GM12878 (cell line): ENCODE data around the gene ARHGAP27. TPM values are rescaled to one million over a fixed set of nuclear protein-coding genes. Genes with fewer than 3 reads are reported as not detected.
"Not testable (repeated sequence)": the region's sequence is repeated elsewhere in the genome, so short reads cannot be mapped to it uniquely, and the experiment has no call there.

Experiments
- ATAC-seq: fragments of 200-7000 bp; cut with Tn5 transposase; 3 replicates; pipeline ENCODE4 v1.9.1; 2020; ENCODE audit warnings: mild to moderate bottlenecking, moderate library complexity
- BruUV-seq: library from RNA; stranded (reverse); fragments of 400-500 nt; replicated peaks from 2 replicates; lab custom pipeline; 2021; lab: Mats Ljungman, UMichigan
- CTCF ChIA-PET: fragments of 300-600 bp; sonication (Branson Sonifier 250); formaldehyde crosslinking; extraction: SDS; loops from one replicate; lab custom pipeline; 2021; ENCODE audit warnings: inconsistent platforms; lab: Yijun Ruan, JAX
- POLR2A ChIA-PET: fragments of 350-600 bp; formaldehyde crosslinking; extraction: SDS; loops from one replicate; lab custom pipeline; 2021; ENCODE audit warnings: inconsistent platforms; lab: Charles Lee
- RAD21 ChIA-PET: fragments of 300-600 bp; sonication (Branson Sonifier 250); formaldehyde crosslinking; loops from one replicate; lab custom pipeline; 2023; ENCODE audit warnings: antibody characterized with exemption; ENCODE audit not compliant: unreplicated experiment; lab: Charles Lee
- SMC1A ChIA-PET: fragments of 300-600 bp; sonication (Branson Sonifier 250); formaldehyde crosslinking; loops from one replicate; lab custom pipeline; 2023; ENCODE audit not compliant: unreplicated experiment, uncharacterized antibody; lab: Charles Lee
- DNase-seq: peaks from one replicate; pipeline ENCODE4 v3.0.0-alpha.2; 2011; ENCODE audit warnings: low read depth, low spot score
- FAIRE-seq: peaks from 3 replicates; lab custom pipeline; 2011; peaks lifted over from hg19 to GRCh38; lab: Jason Lieb, UNC
- H2AFZ ChIP-seq: 2 replicates; pipeline ENCODE4 v1.6.0; 2011; ENCODE audit warnings: low read depth, low read length, control low read depth; ENCODE audit not compliant: control insufficient read depth
- H3K27ac ChIP-seq: 2 replicates; pipeline ENCODE4 v1.5.1; 2011; ENCODE audit warnings: control low read depth; ENCODE audit not compliant: control insufficient read depth, insufficient read depth
- H3K27me3 ChIP-seq, 2 experiments: replicated peaks in 1 of 2; 2 replicates each; pipeline versions ENCODE4 v1.6.0 to v1.6.1; 2011; ENCODE audit warnings: low read length in 1 of 2; ENCODE audit not compliant: control insufficient read depth in 2 of 2, insufficient read depth in 2 of 2
- H3K36me3 ChIP-seq, 2 experiments: 2 replicates each; pipeline ENCODE4 v1.5.1; 2011; ENCODE audit warnings: low read length in 1 of 2; ENCODE audit not compliant: control insufficient read depth in 2 of 2, insufficient read depth in 2 of 2
- H3K4me1 ChIP-seq: 2 replicates; pipeline ENCODE4 v1.6.1; 2011; ENCODE audit warnings: mild to moderate bottlenecking, low read length, moderate library complexity, mixed read lengths; ENCODE audit not compliant: control insufficient read depth, insufficient read depth
- H3K4me2 ChIP-seq: 2 replicates; pipeline ENCODE4 v1.6.0; 2011; ENCODE audit warnings: control low read depth; ENCODE audit not compliant: control insufficient read depth, insufficient read depth
- H3K4me3 ChIP-seq: fragments of 200-600 bp; sonication (generic); 2 replicates; pipeline ENCODE4 v1.5.1; 2016
- H3K79me2 ChIP-seq: 2 replicates; pipeline ENCODE4 v1.6.0; 2011; ENCODE audit warnings: low read length; ENCODE audit not compliant: control insufficient read depth, insufficient read depth
- H3K9ac ChIP-seq: 2 replicates; pipeline ENCODE4 v1.8.0; 2011; ENCODE audit warnings: low read length, control low read depth, mixed read lengths; ENCODE audit not compliant: control insufficient read depth, insufficient read depth
- H3K9me3 ChIP-seq: replicated peaks from 3 replicates; pipeline ENCODE4 v1.5.1; 2011; ENCODE audit warnings: mild to moderate bottlenecking, low read length; ENCODE audit not compliant: control insufficient read depth, insufficient read depth
- H4K20me1 ChIP-seq: 2 replicates; pipeline ENCODE4 v1.6.0; 2011; ENCODE audit not compliant: control insufficient read depth, insufficient read depth
- ATF7 ChIP-seq: fragments of 450-650 bp; IDR thresholded peaks from 2 replicates; pipeline ENCODE4 v1.6.1; 2016; ENCODE audit warnings: low read depth, mild to moderate bottlenecking
- BACH1 ChIP-seq: fragments of 450-650 bp; IDR thresholded peaks from 2 replicates; pipeline ENCODE4 v1.6.1; 2017; ENCODE audit warnings: mild to moderate bottlenecking, borderline replicate concordance
- DPF2 ChIP-seq: fragments of 450-650 bp; IDR thresholded peaks from 2 replicates; pipeline ENCODE4 v1.6.1; 2017; ENCODE audit warnings: mild to moderate bottlenecking
- HDGF ChIP-seq: fragments of 450-650 bp; IDR thresholded peaks from 2 replicates; pipeline ENCODE4 v1.6.1; 2016; ENCODE audit warnings: antibody characterized with exemption
- IKZF2 ChIP-seq, 2 experiments: fragments of 450-650 bp; IDR thresholded peaks; 2 replicates each; pipeline ENCODE4 v1.6.1; 2017; ENCODE audit warnings: mild to moderate bottlenecking in 2 of 2, moderate library complexity in 2 of 2
- MEF2B ChIP-seq: fragments of 450-650 bp; IDR thresholded peaks from 2 replicates; pipeline ENCODE4 v1.6.1; 2018; ENCODE audit warnings: mild to moderate bottlenecking, moderate library complexity; ENCODE audit not compliant: partially characterized antibody, poor library complexity, severe bottlenecking
- MTA2 ChIP-seq: fragments of 450-650 bp; IDR thresholded peaks from 2 replicates; pipeline ENCODE4 v1.6.1; 2016; ENCODE audit warnings: low read depth, mild to moderate bottlenecking, moderate library complexity
- NBN ChIP-seq: fragments of 450-650 bp; IDR thresholded peaks from 2 replicates; pipeline ENCODE4 v1.6.1; 2016
- WGBS: methylation state at CpG from one replicate; pipeline ENCODE4 v1.1.6; 2016; ENCODE audit warnings: low lambda C conversion rate; ENCODE audit not compliant: insufficient replicate concordance, insufficient coverage; ENCODE audit errors: missing lambda C conversion rate; 5-methylcytosine and 5-hydroxymethylcytosine counted together
- in situ Hi-C: fragments of 300-500 bp; cut with MboI; formaldehyde crosslinking; loops from 9 replicates; pipeline ENCODE4 v1.14.3; 2018; ENCODE audit warnings: mixed read lengths
- intact Hi-C: fragments of 100-400 bp; cut with micrococcal nuclease; formaldehyde crosslinking; loops from one replicate; pipeline ENCODE4 v1.14.2; 2022; ENCODE audit not compliant: unreplicated experiment
- polyA plus RNA-seq, 11 experiments: library from polyadenylated mRNA; depleted of rRNA in 4 of 11; unstranded in 6 of 11; stranded (reverse) in 5 of 11; fragments of >200 nt; fragmentation: Nextera tagmentation in 4 of 11; fragmentation: Illumina TruSeq in 1 of 11; extraction: Ambion mirVana in 4 of 11; extraction: Trizol in 1 of 11; gene quantifications; 1 replicate in 1 of 11; 2 replicates in 10 of 11; pipeline versions ENCODE4 v1.2.1 to v1.2.3, GENCODE V29; 2011 to 2016; ENCODE audit warnings: inconsistent platforms in 2 of 11, missing spikeins in 2 of 11, low read depth in 1 of 11
- total RNA-seq, 4 experiments: library from RNA; depleted of rRNA in 3 of 4; stranded (reverse); fragments of >200 nt in 3 of 4; fragmentation: Illumina TruSeq in 1 of 4; extraction: Trizol in 1 of 4; gene quantifications; 2 replicates each; pipeline versions ENCODE4 v1.2.1 to v1.2.3, GENCODE V29; 2013 to 2021
- TF ChIP-seq, protein P1 (sequence below): fragments of 450-650 bp; IDR thresholded peaks from 2 replicates; pipeline ENCODE4 v1.6.1; 2017; ENCODE audit warnings: mild to moderate bottlenecking, low read depth, inconsistent platforms; ENCODE audit not compliant: poor library complexity, severe bottlenecking
- TF ChIP-seq, protein P2 (sequence below): fragments of 450-650 bp; IDR thresholded peaks from 2 replicates; pipeline ENCODE4 v1.6.1; 2016; ENCODE audit warnings: mild to moderate bottlenecking
- TF ChIP-seq, protein P3 (sequence below): IDR thresholded peaks from 2 replicates; pipeline ENCODE4 v1.6.1; 2011; ENCODE audit warnings: mild to moderate bottlenecking, low read depth, low read length, moderate library complexity; ENCODE audit not compliant: insufficient replicate concordance
- TF ChIP-seq, protein P4 (sequence below): fragments of 450-650 bp; IDR thresholded peaks from 2 replicates; pipeline ENCODE4 v1.6.1; 2017; ENCODE audit warnings: low read depth, mild to moderate bottlenecking, moderate library complexity

Gene ARHGAP27
- total and polyA plus RNA-seq, 10 of the 15 experiments (the other 5 are each of a cell fraction or from before 2014, with no cell fraction given): 0.64 to 45.7 (median 17.7) TPM

DNA sequence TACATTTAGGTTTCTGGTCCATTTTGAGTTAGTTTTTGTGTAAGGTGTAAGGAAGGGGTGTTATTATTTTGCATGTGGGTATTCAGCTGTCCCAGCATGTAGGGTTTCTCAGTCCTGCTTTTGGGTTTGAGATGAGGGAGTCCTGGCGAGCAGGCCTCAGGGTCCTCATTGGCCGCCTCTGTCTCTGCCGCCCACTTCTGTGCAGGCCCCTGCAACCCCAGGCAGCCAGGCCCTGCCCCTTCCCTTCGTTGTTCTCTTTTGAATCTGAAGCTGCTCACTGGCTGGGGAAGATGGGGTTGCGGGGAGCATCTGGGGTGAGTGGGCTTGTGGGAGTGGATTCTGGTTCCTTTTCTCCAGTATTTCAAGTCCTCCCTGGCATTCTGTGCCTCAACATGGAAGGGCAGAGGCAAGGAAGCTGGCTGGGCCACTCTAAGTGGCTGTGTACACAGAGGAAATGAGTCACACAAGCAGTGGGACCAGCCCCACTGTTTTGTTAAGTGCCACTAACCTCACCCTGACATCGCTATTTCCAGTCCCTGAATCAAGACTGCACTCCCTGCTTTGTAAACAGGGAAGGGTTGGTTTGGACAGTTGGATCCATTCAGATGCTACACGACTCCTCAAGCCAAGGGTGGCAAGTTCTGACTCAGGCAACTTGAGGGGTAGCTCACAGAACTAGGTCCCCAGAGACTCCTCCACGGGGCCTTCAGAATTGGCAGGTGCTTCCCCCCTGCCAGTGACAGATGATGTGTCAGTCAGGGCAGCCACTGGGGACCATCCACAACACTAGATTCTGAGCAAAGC lies 29.1 kb upstream of the ARHGAP27 start:
- DNase-seq (peak; percentile 24), ATAC-seq (peak; percentile 97)
- intact Hi-C loops, H3K36me3 ChIP-seq, in situ Hi-C loops, H3K4me2 ChIP-seq, H3K9ac ChIP-seq, H3K4me3 ChIP-seq, POLR2A ChIA-PET, H3K27me3 ChIP-seq, FAIRE-seq, RAD21 ChIA-PET, H3K9me3 ChIP-seq, H3K4me1 ChIP-seq, BruUV-seq, H3K79me2 ChIP-seq, H4K20me1 ChIP-seq: not testable (repeated sequence)
- 0% methylated on average over 4 of the region's 8 CpGs for WGBS
- Histone ChIP-seq H2AFZ (peak overlapping the region; percentile 41), H3K27ac (peak overlapping the region; percentile 39; the same call in 1 of the 2 replicates)
- CTCF ChIA-PET: interaction anchor here (1.2 kb wide), 1 partner anchor 33 kb away, joined by 3 read pairs; no protein-coding TSS in a partner anchor
- SMC1A ChIA-PET: interaction anchor here (0.7 kb wide), 1 partner anchor 55 kb away, joined by 3 read pairs; no protein-coding TSS in a partner anchor
- TF ChIP-seq ATF7 (peak; percentile 71), DPF2 (peak; percentile 57; the same call in 1 of the 2 replicates), HDGF (peak; percentile 80; the same call in 1 of the 2 replicates), MTA2 (peak; percentile 10; the same call in 1 of the 2 replicates), MEF2B (peak; percentile 94), BACH1 (0 out of 2 replicates have a peak, but pooled peaks have one; percentile 38), IKZF2 (IDR thresholded peaks at IDR 0.05) (peak in 1 of 2 experiments; percentile 35; a peak in 2 of 4 replicates), NBN (peak; percentile 81)
- TF ChIP-seq, protein P1, sequence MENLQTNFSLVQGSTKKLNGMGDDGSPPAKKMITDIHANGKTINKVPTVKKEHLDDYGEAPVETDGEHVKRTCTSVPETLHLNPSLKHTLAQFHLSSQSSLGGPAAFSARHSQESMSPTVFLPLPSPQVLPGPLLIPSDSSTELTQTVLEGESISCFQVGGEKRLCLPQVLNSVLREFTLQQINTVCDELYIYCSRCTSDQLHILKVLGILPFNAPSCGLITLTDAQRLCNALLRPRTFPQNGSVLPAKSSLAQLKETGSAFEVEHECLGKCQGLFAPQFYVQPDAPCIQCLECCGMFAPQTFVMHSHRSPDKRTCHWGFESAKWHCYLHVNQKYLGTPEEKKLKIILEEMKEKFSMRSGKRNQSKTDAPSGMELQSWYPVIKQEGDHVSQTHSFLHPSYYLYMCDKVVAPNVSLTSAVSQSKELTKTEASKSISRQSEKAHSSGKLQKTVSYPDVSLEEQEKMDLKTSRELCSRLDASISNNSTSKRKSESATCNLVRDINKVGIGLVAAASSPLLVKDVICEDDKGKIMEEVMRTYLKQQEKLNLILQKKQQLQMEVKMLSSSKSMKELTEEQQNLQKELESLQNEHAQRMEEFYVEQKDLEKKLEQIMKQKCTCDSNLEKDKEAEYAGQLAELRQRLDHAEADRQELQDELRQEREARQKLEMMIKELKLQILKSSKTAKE: peak; percentile 25
- TF ChIP-seq, protein P2, sequence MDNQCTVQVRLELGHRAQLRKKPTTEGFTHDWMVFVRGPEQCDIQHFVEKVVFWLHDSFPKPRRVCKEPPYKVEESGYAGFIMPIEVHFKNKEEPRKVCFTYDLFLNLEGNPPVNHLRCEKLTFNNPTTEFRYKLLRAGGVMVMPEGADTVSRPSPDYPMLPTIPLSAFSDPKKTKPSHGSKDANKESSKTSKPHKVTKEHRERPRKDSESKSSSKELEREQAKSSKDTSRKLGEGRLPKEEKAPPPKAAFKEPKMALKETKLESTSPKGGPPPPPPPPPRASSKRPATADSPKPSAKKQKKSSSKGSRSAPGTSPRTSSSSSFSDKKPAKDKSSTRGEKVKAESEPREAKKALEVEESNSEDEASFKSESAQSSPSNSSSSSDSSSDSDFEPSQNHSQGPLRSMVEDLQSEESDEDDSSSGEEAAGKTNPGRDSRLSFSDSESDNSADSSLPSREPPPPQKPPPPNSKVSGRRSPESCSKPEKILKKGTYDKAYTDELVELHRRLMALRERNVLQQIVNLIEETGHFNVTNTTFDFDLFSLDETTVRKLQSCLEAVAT: 0 out of 2 replicates have a peak, but pooled peaks have one; percentile 28
- TF ChIP-seq, protein P3, sequence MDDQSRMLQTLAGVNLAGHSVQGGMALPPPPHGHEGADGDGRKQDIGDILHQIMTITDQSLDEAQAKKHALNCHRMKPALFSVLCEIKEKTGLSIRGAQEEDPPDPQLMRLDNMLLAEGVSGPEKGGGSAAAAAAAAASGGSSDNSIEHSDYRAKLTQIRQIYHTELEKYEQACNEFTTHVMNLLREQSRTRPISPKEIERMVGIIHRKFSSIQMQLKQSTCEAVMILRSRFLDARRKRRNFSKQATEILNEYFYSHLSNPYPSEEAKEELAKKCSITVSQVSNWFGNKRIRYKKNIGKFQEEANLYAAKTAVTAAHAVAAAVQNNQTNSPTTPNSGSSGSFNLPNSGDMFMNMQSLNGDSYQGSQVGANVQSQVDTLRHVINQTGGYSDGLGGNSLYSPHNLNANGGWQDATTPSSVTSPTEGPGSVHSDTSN: peak; percentile 77
- TF ChIP-seq, protein P4, sequence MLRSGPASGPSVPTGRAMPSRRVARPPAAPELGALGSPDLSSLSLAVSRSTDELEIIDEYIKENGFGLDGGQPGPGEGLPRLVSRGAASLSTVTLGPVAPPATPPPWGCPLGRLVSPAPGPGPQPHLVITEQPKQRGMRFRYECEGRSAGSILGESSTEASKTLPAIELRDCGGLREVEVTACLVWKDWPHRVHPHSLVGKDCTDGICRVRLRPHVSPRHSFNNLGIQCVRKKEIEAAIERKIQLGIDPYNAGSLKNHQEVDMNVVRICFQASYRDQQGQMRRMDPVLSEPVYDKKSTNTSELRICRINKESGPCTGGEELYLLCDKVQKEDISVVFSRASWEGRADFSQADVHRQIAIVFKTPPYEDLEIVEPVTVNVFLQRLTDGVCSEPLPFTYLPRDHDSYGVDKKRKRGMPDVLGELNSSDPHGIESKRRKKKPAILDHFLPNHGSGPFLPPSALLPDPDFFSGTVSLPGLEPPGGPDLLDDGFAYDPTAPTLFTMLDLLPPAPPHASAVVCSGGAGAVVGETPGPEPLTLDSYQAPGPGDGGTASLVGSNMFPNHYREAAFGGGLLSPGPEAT: peak; percentile 25; the same call in 1 of the 2 replicates
